GM18909 (cell line): ENCODE results near the gene DNAJB12.
"Not testable (repeated sequence)": the region's sequence is repeated elsewhere in the genome, so short reads cannot be mapped to it uniquely, and the experiment has no call there.

ENCODE experiments used
- ATAC-seq: cut with Tn5 transposase; IDR thresholded peaks from one replicate; pipeline ENCODE4 v1.9.1; 2021; ENCODE audit warnings: mild to moderate bottlenecking; ENCODE audit not compliant: unreplicated experiment, poor library complexity

The DNAJB12 gene

GRCh38 chr10:72355214-72355555 is 466 bp upstream of the DNAJB12 start:
- ATAC-seq = no peak

- ATAC-seq = peak; percentile 13
These were observed 759 bp downstream of the DNAJB12 start for GRCh38 chr10:72353965-72354355.

- ATAC-seq = no peak
These were observed 1.4 kb downstream of the DNAJB12 start for GRCh38 chr10:72353028-72353964.

- ATAC-seq = no peak
These were observed 3.2 kb downstream of the DNAJB12 start for GRCh38 chr10:72351479-72351878.

GRCh38 chr10:72349438-72349837 is 5.3 kb downstream of the DNAJB12 start:
- no peak for ATAC-seq

GRCh38 chr10:72348282-72348681 is 6.4 kb downstream of the DNAJB12 start:
- ATAC-seq = no peak

- ATAC-seq = not testable (repeated sequence)
These were observed 8.6 kb downstream of the DNAJB12 start for GRCh38 chr10:72346117-72346516.

GRCh38 chr10:72344932-72345331 is 9.8 kb downstream of the DNAJB12 start:
- ATAC-seq = no peak

- ATAC-seq = no peak
These were observed 11.8 kb downstream of the DNAJB12 start for GRCh38 chr10:72342911-72343310.

GRCh38 chr10:72340510-72341261 is 14.0 kb downstream of the DNAJB12 start:
- no peak for ATAC-seq

GRCh38 chr10:72338180-72338579 is 16.5 kb downstream of the DNAJB12 start:
- ATAC-seq = no peak

GRCh38 chr10:72337722-72338121 is 17.0 kb downstream of the DNAJB12 start:
- no peak for ATAC-seq

- ATAC-seq = no peak
These were observed 17.6 kb downstream of the DNAJB12 start for GRCh38 chr10:72337039-72337629.

GRCh38 chr10:72336259-72337038 is 18.3 kb downstream of the DNAJB12 start:
- ATAC-seq = no peak

- peak; percentile 45 for ATAC-seq
These were observed 19.1 kb downstream of the DNAJB12 start for GRCh38 chr10:72335394-72336258.

- peak; percentile 65 for ATAC-seq
These were observed 19.8 kb downstream of the DNAJB12 start for GRCh38 chr10:72334825-72335393.

- no peak for ATAC-seq
These were observed 20.4 kb downstream of the DNAJB12 start for GRCh38 chr10:72334196-72334824.

GRCh38 chr10:72333112-72334015 is 21.4 kb downstream of the DNAJB12 start:
- ATAC-seq = no peak
